ENCODE measurements around the gene NCOA7.

The NCOA7 gene

GRCh38 chr6:125816828-125817280 lies 26.1 kb downstream of the NCOA7 start:
- no peak for DNase-seq

DNA sequence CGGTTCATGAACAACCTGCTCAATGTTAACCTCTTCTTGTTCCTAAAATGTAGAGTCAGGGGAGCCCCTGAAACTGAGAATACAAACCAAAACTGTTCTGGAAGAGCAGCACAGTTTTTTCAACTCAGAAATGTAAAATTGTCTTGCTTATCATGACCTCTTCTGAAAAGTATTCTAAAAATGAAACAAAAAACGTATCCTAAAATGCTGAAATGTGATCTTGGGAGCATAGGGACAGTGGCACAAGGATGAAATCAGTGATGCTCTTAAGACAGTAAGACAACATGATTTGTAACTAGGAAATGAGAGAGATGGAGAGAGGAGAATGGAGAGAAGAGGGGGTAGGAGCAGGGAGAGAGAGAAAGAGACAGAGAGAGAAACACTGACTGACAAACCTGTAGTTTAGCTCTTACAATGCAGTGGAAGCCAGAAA lies 27.5 kb downstream of the NCOA7 start:
- no peak for DNase-seq

GRCh38 chr6:125818772-125819260 lies 28.1 kb downstream of the NCOA7 start:
- DNase-seq = no peak

DNA sequence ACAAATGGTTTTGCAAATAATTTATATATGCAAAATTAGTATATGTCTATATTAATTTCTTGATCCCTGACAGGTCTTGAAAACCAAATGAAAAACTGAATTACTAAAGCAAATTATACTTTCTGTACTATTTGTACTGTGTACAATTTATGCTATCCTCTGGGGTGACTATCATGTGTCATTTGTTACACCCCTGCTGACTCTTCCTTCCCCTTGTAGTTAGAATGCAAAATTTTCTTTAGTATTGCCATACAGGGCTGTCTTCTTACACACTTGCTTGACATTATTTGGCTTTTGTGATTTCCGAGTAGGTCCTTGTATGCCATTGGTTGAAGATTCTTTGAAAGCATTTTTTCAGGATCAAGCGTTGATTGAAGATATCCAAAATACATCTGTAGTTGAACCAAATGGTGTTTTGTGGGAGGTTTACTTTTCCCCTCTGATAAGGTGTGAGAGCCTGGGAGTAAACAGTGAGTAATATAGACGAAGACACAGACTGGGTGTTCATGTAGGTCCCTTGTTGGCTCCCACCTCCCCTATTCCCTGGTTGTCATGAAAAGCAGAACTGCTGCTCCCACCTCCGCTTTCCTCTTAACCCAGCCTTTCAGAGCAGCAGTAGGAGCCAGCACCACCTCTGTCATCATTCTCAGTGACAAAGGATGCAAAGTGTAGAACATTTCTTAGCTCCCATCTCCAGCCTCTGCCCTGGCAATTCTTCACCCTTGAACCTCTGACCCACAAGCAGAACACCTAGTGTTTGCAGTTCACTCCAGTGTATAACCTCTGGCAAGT lies 29.0 kb downstream of the NCOA7 start:
- DNase-seq = no peak

DNA sequence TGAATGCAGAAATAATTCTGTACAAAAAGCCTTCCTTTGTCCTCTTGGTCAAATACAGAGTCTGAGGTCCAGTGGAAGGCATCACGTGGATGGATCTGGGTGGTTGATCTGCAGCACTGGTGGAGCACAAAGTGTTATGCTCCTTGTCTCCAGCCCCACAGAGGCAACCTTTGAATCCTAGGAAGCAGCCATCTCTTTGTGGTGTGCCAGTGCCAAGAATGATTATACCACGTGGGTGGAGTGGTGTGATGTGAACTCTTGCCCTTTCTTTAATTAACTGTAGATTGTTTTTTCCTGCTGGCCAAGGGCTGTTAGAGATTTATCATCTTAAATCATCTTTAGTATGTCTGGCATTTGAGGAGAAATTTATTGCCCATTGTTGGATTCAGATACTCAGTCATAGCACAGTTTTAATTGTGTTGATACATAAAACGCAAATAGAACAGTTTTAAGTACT lies 31.1 kb downstream of the NCOA7 start:
- DNase-seq = no peak

- DNase-seq = no peak
These were observed 32.4 kb downstream of the NCOA7 start for GRCh38 chr6:125823180-125823579.

GRCh38 chr6:125824946-125825771 lies 34.4 kb downstream of the NCOA7 start:
- DNase-seq = no peak

- DNase-seq = no peak
These were observed 36.1 kb downstream of the NCOA7 start for GRCh38 chr6:125826695-125827463.

- DNase-seq = no peak
These were observed 37.1 kb downstream of the NCOA7 start for GRCh38 chr6:125827788-125828320.

DNA sequence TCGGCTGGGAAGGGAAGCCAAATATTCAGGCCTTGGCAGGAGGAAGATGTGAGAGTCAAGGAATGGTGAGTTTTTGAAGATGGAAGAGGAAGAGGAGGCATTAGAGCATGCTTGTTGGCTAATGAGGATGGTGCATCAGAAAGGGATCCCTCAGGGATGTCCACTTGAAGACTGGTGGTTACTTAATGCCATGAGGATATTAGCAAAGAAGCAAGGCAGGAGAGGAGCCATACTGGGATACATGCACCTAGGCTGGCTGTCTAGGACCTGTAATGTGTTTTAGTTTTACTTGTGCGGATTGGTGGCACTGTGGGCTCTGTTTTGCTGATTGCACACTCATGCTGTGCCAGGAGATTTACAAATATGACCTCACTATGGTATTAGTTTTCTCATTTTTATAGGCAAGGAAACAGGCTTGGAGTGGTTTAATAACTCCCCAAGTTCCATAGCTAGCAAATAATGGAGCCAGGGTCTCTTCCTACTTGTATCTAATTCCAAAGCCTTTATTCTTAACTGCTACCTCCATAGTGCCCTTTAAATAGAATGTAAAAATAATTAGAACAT lies 37.8 kb downstream of the NCOA7 start:
- no peak for DNase-seq

DNA sequence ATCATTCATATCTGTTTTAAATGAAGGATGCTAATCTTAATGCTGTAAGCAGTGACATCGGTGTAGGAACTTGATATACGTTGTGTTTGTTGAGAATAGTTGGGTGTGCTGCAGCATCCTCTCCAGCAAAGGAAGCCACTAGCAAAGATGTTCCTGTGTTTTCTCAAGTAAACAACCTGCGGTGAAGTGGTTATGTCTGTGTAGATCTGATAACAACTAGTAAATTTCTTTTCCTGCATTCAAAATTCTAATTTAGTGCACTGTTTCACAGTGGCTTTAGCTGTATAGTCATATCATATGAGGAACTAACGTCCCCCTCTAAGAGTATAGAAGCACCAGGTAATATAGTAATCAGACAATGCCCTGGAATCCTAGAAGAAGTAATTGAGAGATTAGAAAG lies 38.7 kb downstream of the NCOA7 start:
- DNase-seq = no peak

DNA sequence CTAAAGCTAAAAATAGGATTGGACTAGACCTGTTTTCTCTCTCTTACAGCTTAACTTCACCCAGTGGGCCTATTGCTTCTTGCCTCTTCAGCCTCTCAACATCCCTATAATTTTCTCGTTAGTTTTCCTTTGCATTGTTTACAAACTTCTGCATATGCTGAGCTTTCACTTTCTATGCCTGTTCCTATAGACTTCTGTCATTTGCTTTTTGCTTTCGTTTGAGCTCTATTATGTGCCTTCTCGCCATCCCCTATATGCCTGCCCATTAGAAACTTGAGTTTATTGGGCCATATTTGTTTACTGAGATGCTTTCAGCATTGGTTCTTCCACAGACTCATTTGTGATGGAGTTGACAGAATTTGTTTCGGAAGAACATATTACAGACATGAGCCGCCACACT lies 40.9 kb downstream of the NCOA7 start:
- DNase-seq = no peak

DNA sequence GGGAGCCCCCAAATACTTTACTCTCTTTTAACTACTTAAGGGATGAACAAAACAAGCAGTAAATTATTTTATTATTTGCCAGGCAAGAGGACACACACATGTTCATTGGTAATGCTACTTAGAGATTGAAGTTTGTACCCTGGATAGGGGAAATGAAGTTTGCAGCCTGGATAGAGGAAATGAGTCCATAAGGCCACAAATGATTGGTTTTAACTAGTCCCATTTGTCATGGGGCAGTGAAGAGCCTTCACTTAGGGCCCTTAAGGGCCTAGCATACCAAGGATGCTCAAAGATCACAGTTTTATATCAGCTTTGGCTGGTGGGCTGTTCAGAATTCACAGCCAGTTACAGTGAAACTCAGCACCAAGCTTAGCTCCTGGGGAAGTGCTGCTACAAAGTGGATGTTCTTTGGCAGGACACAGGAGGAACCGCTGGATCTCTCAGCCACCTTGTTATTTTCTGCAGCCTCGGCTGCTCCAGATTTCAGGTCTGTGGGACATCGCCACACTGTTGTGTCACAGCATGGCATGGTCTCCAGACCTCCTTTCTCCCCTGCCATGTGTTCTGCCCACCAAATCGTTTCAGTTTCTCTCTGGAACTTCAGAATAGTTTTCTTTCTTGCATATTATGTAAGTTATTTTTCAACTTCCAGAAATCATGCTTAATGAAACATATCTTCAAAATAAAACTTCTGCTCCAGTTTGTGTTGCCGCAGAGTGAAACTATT lies 41.8 kb downstream of the NCOA7 start:
- DNase-seq = no peak

DNA sequence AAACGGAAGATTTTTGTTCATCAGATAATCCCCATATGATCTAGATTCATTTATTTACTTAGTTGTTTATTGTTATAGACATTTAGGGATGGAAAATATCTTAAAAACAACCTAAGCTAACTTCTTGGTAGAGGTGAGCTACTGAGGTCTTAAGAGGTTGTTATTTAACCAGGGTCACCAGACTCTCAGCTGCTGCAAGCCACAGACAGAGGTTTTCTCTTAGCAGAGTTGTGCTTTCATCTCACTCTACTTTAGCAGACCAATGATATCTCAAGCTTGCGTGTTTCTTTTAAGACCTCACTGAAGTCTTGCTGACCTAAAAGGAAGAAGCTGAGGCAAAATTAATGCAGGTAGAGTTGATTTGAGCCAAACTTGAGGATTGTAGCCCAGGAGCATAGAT lies 43.6 kb downstream of the NCOA7 start:
- no peak for DNase-seq

DNA sequence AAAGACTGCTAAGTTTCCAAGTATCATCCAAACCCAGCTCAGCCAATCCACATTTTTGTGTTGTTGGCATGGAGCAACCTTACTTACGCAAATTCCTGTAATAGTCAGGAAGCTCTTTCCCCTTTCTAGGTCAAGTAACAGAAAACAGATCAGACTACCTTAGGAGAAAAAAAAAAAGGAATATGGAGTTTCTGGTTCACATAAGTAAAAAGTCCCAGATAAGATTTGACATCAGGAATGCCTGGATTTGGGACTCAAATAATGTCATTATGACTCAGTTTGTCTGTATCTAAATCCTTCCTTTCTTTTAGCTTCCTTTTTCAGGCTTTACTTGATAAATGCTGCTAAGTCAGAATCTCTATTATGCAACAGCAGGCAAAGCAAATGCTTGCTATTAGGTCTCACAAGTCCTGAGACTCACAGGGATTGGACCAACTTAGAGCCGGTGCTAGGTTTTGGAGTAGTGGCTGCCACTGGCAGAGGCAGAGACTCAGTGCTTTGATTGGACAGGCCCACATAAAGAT lies 44.5 kb downstream of the NCOA7 start:
- DNase-seq = no peak

DNA sequence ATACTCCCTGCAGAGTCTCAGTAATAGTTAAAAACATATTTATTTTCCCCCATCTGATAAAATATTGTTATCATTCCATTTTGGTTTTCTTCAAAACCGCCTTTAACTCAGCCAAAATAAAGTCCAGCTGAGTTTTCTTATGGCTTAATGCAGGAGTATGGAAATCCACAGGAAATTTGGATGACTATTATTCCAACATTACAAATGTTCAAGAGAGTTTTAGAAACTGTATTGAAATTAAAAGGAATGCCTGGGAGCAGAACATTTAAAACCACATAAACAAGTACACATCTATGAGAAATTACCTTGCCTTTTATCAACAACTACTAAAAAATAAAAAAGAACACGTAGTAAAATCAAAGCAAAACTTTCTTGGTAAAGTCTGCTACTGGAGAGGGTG lies 45.7 kb downstream of the NCOA7 start:
- DNase-seq = no peak

- no peak for DNase-seq
These were observed 48.7 kb downstream of the NCOA7 start for GRCh38 chr6:125839471-125839870.

DNA sequence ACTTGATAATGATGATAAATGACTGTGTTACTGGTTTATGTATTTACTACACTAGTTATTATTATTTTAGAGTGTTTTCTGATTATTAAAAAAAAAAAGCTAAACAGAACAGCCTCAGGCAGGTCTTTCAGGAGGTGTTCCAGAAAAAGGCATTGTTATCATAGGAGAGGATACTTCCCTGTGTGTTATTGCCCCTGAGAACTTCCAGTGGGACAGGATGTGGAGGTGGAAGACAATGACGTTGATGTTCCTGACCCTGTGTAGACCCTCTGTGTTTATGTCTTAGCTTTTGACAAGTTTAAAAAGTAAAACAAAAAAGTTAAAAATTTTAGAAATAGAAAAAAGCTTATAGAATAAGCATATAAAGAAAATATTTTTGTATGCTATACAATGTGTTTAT lies 49.1 kb downstream of the NCOA7 start:
- DNase-seq = no peak

- no peak for DNase-seq
These were observed 50.8 kb downstream of the NCOA7 start for GRCh38 chr6:125841356-125842090.

DNA sequence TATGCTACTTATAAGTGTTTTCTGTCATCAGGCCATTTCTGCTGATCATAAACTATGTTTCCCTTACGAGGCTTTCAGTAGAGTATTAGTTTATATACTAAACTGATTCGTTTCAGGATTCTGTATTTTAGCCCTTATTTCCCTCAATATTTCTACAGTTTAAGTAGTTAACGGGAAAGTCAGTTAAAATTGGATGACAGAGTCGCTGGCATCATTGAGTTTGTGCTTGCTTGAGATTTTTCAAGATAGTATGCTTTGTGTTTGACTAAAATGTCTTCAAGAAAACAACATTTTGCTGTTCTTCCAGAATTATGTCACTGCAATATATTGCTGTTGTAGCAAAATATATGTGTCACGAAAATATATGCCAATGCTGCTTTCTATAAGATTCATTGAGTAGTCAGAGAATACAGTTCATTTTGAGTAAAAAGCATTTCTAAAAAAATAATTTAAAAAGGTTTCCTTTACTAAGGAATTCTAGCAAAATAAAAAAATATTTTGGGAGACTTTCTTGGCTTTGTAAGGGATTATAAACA lies 51.4 kb downstream of the NCOA7 start:
- DNase-seq = no peak

All from NCI-H510A treated with DMSO at 0.1 percent for 48 hours (cell line).